Keratinocyte (primary cell): ENCODE measurements around the gene AGPS. TPM values are rescaled to one million over a fixed set of nuclear protein-coding genes. Genes with fewer than 3 reads are reported as not detected.

Experiments used
- DNase-seq: peaks from one replicate; pipeline ENCODE4 v3.0.0-alpha.2; 2011; ENCODE audit warnings: low read depth, missing footprints, low spot score
- FAIRE-seq: peaks from 2 replicates; lab custom pipeline; 2011; peaks lifted over from hg19 to GRCh38; lab: Jason Lieb, UNC
- H2AFZ ChIP-seq: 2 replicates; pipeline ENCODE4 v1.6.0; 2012; ENCODE audit warnings: low read length, control low read depth, inconsistent platforms; ENCODE audit not compliant: control insufficient read depth
- H3K27ac ChIP-seq: 2 replicates; pipeline ENCODE4 v1.5.1; 2011; ENCODE audit warnings: low read length; ENCODE audit not compliant: control insufficient read depth, insufficient read depth
- H3K27me3 ChIP-seq: 3 replicates; pipeline ENCODE4 v1.6.0; 2011; ENCODE audit warnings: low read length; ENCODE audit not compliant: control insufficient read depth, insufficient read depth; ENCODE audit errors: extremely low read depth
- H3K36me3 ChIP-seq, 2 experiments: 2 replicates in 1 of 2; 3 replicates in 1 of 2; pipeline ENCODE4 v1.5.1; 2011; ENCODE audit warnings: low read length in 2 of 2, mild to moderate bottlenecking in 1 of 2; ENCODE audit not compliant: control insufficient read depth in 2 of 2, insufficient read depth in 2 of 2; ENCODE audit errors: extremely low read depth in 1 of 2
- H3K4me1 ChIP-seq: 3 replicates; pipeline ENCODE4 v1.5.1; 2011; ENCODE audit warnings: low read length; ENCODE audit not compliant: control insufficient read depth, insufficient read depth; ENCODE audit errors: extremely low read depth
- H3K4me2 ChIP-seq: 3 replicates; pipeline ENCODE4 v1.6.0; 2011; ENCODE audit warnings: low read depth, low read length; ENCODE audit not compliant: control insufficient read depth, insufficient read depth; ENCODE audit errors: extremely low read depth
- H3K4me3 ChIP-seq, 3 experiments: fragments of 200-600 bp in 1 of 3; sonication (generic) in 1 of 3; 2 replicates in 2 of 3; 3 replicates in 1 of 3; pipeline ENCODE4 v1.5.1; 2011 to 2016; ENCODE audit warnings: low read length in 3 of 3, mild to moderate bottlenecking in 3 of 3, control low read depth in 2 of 3, inconsistent platforms in 1 of 3, low read depth in 1 of 3, mixed read lengths in 1 of 3, mixed run types in 1 of 3, moderate library complexity in 1 of 3; ENCODE audit not compliant: control insufficient read depth in 2 of 3, insufficient read depth in 2 of 3; ENCODE audit errors: extremely low read depth in 1 of 3
- H3K79me2 ChIP-seq: 2 replicates; pipeline ENCODE4 v1.6.0; 2012; ENCODE audit warnings: low read length; ENCODE audit not compliant: control insufficient read depth, insufficient read depth
- H3K9ac ChIP-seq: 3 replicates; pipeline ENCODE4 v1.6.0; 2011; ENCODE audit warnings: low read length; ENCODE audit not compliant: control insufficient read depth, insufficient read depth; ENCODE audit errors: extremely low read depth
- H3K9me1 ChIP-seq: 3 replicates; pipeline ENCODE4 v1.6.0; 2011; ENCODE audit warnings: low read length; ENCODE audit not compliant: control insufficient read depth, insufficient read depth; ENCODE audit errors: extremely low read depth
- H3K9me3 ChIP-seq: 2 replicates; pipeline ENCODE4 v1.5.1; 2012; ENCODE audit warnings: low read depth, low read length; ENCODE audit not compliant: control insufficient read depth
- H4K20me1 ChIP-seq: 3 replicates; pipeline ENCODE4 v1.6.0; 2011; ENCODE audit warnings: low read length; ENCODE audit not compliant: control insufficient read depth, insufficient read depth; ENCODE audit errors: extremely low read depth
- EZH2 ChIP-seq: IDR thresholded peaks from one replicate; pipeline ENCODE4 v1.6.1; 2012; ENCODE audit warnings: inconsistent platforms, mild to moderate bottlenecking, low read length, moderate library complexity
- dilution Hi-C: fragments of 300-500 bp; cut with MboI; formaldehyde crosslinking; loops from one replicate; pipeline ENCODE4 v1.7.0; 2020; ENCODE audit warnings: low sequenced_read_pairs; ENCODE audit not compliant: extremely low pct_ligation_motif_present
- polyA plus RNA-seq, 5 experiments: library from polyadenylated mRNA; depleted of rRNA in 3 of 5; stranded (reverse) in 3 of 5; stranded (forward) in 1 of 5; unstranded in 1 of 5; fragments of >200 nt; gene quantifications; 1 replicate in 1 of 5; 2 replicates in 3 of 5; 3 replicates in 1 of 5; pipeline versions ENCODE4 v1.2.1 to v1.2.3, GENCODE V29; 2011 to 2012; ENCODE audit warnings: missing spikeins in 2 of 5, low read depth in 1 of 5, low replicate concordance in 1 of 5
- TF ChIP-seq, protein P1 (sequence below), 3 experiments: IDR thresholded peaks in 1 of 3; conservative IDR thresholded peaks in 1 of 3; optimal IDR thresholded peaks in 1 of 3; 2 replicates in 2 of 3; 3 replicates in 1 of 3; pipeline versions ENCODE3 to v1.5.1; 2011; ENCODE audit warnings: low read length in 3 of 3, mild to moderate bottlenecking in 3 of 3, moderate library complexity in 2 of 3, control low read depth in 1 of 3, inconsistent platforms in 1 of 3; ENCODE audit not compliant: insufficient read depth in 2 of 3; ENCODE audit errors: extremely low read depth in 1 of 3

AGPS gene
- polyA plus RNA-seq, 1 donor (not counting 4 experiments of a cell fraction or from before 2014, with no cell fraction given) = 28.0 TPM

DNA sequence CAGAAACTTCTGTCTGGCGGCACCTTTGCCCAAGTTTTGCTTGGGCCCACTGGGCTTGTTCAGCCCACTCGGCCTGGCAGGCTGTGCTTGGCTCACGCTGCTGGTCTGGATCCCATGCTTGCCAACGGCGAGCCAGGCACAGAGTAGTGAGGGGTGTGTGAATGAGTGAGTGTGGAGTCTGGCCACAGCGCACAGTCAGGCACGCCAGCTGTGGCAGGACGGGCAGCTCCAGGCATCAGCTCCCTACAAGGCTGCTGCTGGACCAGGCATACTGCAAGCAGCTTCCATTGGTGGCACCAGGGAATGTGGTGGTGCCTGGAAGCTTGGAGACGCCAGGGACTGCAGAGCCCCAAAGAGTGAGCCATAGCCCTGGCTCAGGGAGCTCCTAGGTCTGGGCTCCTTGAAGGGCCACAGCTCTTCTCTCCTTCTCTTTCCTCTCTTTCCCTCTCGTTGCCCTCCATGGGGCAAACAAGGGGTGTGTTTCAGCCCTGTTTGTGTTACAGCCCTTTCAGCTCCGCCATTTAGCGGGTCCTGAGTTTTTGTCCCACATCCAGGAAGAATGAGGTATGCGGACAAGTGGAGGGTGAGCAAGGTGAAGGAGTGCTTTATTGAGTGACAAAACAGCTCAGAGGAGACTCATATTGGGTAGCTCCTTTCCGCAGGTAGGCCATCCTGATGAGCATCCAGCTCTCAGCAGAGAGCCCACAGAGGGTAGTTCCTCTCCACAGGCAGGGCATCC, 73.0 kb downstream of the AGPS start:
- DNase-seq (no peak), FAIRE-seq (no peak)
- Histone ChIP-seq H4K20me1 (no peaks in the 10 kb centered on the region), H3K4me2 (no peak overlapping the region), H3K27me3 (no peaks in the 10 kb centered on the region), H3K9me1 (no peaks in the 10 kb centered on the region), H2AFZ (no peak overlapping the region), H3K36me3 (peaks cover 0 to 3% of the 10 kb centered on the region in 2 experiments), H3K27ac (no peak overlapping the region), H3K4me1 (no peaks in the 10 kb centered on the region), H3K4me3 (no peak overlapping the region), H3K9ac (no peak overlapping the region), H3K9me3 (peaks cover 2% of the 10 kb centered on the region), H3K79me2 (no peaks in the 10 kb centered on the region)
- TF ChIP-seq EZH2 = no peak
- TF ChIP-seq, protein P1, sequence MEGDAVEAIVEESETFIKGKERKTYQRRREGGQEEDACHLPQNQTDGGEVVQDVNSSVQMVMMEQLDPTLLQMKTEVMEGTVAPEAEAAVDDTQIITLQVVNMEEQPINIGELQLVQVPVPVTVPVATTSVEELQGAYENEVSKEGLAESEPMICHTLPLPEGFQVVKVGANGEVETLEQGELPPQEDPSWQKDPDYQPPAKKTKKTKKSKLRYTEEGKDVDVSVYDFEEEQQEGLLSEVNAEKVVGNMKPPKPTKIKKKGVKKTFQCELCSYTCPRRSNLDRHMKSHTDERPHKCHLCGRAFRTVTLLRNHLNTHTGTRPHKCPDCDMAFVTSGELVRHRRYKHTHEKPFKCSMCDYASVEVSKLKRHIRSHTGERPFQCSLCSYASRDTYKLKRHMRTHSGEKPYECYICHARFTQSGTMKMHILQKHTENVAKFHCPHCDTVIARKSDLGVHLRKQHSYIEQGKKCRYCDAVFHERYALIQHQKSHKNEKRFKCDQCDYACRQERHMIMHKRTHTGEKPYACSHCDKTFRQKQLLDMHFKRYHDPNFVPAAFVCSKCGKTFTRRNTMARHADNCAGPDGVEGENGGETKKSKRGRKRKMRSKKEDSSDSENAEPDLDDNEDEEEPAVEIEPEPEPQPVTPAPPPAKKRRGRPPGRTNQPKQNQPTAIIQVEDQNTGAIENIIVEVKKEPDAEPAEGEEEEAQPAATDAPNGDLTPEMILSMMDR (optimal IDR thresholded peaks at IDR 0.05 in 1 of 3, IDR thresholded peaks at IDR 0.05 in 1 of 3, conservative IDR thresholded peaks at IDR 0.05 in 1 of 3; ENCODE audit: extremely low read depth in 1 of 3, insufficient read depth in 2 of 3, low read length in 3 of 3) = no peak
- dilution Hi-C loops = no loop called here

DNA sequence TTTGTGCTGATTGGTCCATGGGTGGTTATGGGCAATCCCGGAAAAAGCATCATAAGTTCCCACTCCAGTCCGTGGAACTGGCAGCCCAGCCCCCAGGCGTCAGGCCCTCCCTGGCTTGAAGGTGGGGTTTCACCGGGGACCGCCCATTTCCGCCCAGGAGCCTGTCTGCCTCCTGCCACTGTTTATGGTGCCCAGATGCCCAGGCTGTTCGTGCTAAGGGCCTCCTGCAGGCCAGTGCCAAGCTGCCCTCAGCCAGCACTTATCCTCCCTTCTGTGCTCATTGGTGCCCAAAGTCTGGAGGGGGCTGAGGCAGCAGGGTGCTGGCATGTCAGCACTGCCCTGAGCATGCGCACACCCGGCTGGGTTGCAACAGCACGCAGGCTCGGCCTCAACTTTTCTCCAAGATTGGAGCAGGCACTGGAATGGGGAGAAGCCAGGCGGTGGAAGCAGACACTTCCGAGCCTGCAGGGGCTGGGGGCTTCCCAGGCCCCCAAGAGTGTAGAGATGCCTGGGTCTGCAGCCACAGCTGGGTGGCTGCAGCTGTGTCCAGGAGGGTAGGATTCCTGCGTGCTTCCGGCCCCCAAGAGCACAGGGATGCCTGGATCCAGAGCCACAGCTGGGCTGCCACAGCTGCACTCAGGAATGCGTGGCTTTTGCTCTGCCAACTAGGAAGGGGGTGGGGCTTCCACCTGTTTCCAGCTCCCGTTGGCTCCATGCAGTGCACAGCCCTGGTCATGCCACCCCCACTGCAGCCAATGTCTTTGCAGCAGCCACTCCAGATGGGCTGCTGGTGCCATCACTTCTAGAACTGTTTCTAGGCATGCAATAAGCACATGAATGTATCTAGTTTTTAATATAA, 74.0 kb downstream of the AGPS start:
- H3K9me1 ChIP-seq = no peaks in the 10 kb centered on the region
- dilution Hi-C loops = no loop called here

More for the DNA sequence above, 74.0 kb downstream of the AGPS start:
- Histone ChIP-seq H3K9me3 (peaks cover 2% of the 10 kb centered on the region), H3K4me3 (no peak overlapping the region), H3K9ac (no peak overlapping the region), H3K27ac (no peak overlapping the region), H3K36me3 (peaks cover 0 to 3% of the 10 kb centered on the region in 2 experiments), H4K20me1 (no peaks in the 10 kb centered on the region), H3K79me2 (no peaks in the 10 kb centered on the region), H3K27me3 (no peaks in the 10 kb centered on the region), H3K4me2 (no peak overlapping the region), H3K4me1 (no peaks in the 10 kb centered on the region), H2AFZ (no peak overlapping the region)
- TF ChIP-seq EZH2 = no peak
- TF ChIP-seq, protein P1 (optimal IDR thresholded peaks at IDR 0.05 in 1 of 3, IDR thresholded peaks at IDR 0.05 in 1 of 3, conservative IDR thresholded peaks at IDR 0.05 in 1 of 3; ENCODE audit: extremely low read depth in 1 of 3, insufficient read depth in 2 of 3, low read length in 3 of 3) = no peak
- no peak for DNase-seq
- no peak for FAIRE-seq
